Mucosa of stomach (tissue), 1 donor: ENCODE data around the gene CNOT1.

ENCODE experiments used
- H3K27me3 ChIP-seq: one replicate; pipeline ENCODE4 v1.7.0; 2013; ENCODE audit warnings: mild to moderate bottlenecking, low read length; ENCODE audit not compliant: control insufficient read depth, insufficient read depth
- H3K36me3 ChIP-seq: one replicate; pipeline ENCODE4 v1.7.0; 2013; ENCODE audit warnings: low read length; ENCODE audit not compliant: control insufficient read depth, insufficient read depth
- H3K4me1 ChIP-seq: one replicate; pipeline ENCODE4 v1.7.0; 2013; ENCODE audit warnings: mild to moderate bottlenecking, low read length; ENCODE audit not compliant: control insufficient read depth, insufficient read depth
- H3K4me3 ChIP-seq: one replicate; pipeline ENCODE4 v1.7.0; 2013; ENCODE audit warnings: low read length
- H3K9ac ChIP-seq: one replicate; pipeline ENCODE4 v1.7.0; 2013; ENCODE audit warnings: mild to moderate bottlenecking, low read length, moderate library complexity
- H3K9me3 ChIP-seq: one replicate; pipeline ENCODE4 v1.7.0; 2013; ENCODE audit warnings: mild to moderate bottlenecking, low read length, moderate library complexity; ENCODE audit not compliant: control insufficient read depth
- donor health status: Pancreatic carcinoma.

The CNOT1 gene

GRCh38 chr16:58474296-58474695 is 155.3 kb downstream of the CNOT1 start:
- Histone ChIP-seq H3K4me1 (no peaks in the 10 kb centered on the region), H3K4me3 (no peak overlapping the region)

GRCh38 chr16:58472827-58473226 is 156.8 kb downstream of the CNOT1 start:
- no peak overlapping the region for H3K9ac ChIP-seq
- H3K9me3 ChIP-seq, result no peaks in the 10 kb centered on the region
- no peaks in the 10 kb centered on the region for H3K36me3 ChIP-seq
- no peak overlapping the region for H3K4me3 ChIP-seq
- H3K27me3 ChIP-seq, result peaks cover 8% of the 10 kb centered on the region
- no peaks in the 10 kb centered on the region for H3K4me1 ChIP-seq

More at GRCh38 chr16:58474296-58474695, 155.3 kb downstream of the CNOT1 start:
- no peak overlapping the region for H3K9ac ChIP-seq
- H3K27me3 ChIP-seq, result peaks cover 4% of the 10 kb centered on the region
- no peaks in the 10 kb centered on the region for H3K9me3 ChIP-seq
- H3K36me3 ChIP-seq, result no peaks in the 10 kb centered on the region

GRCh38 chr16:58472266-58472665 is 157.4 kb downstream of the CNOT1 start:
- Histone ChIP-seq H3K27me3 (peaks cover 12% of the 10 kb centered on the region), H3K9ac (no peak overlapping the region), H3K9me3 (no peaks in the 10 kb centered on the region), H3K4me1 (no peaks in the 10 kb centered on the region), H3K4me3 (no peak overlapping the region), H3K36me3 (no peaks in the 10 kb centered on the region)

GRCh38 chr16:58471209-58471975 is 158.2 kb downstream of the CNOT1 start:
- H3K9ac ChIP-seq, result no peak overlapping the region
- no peaks in the 10 kb centered on the region for H3K4me1 ChIP-seq
- peaks cover 18% of the 10 kb centered on the region for H3K27me3 ChIP-seq
- no peaks in the 10 kb centered on the region for H3K36me3 ChIP-seq
- H3K9me3 ChIP-seq, result no peaks in the 10 kb centered on the region
- no peak overlapping the region for H3K4me3 ChIP-seq
